K562 (cell line): ENCODE results near the gene MRPL38.

Experiments
- ARID3A ChIP-seq: IDR thresholded peaks from 2 replicates; pipeline ENCODE4 v1.6.1; 2012; ENCODE audit warnings: low read depth, low read length, improper control_type of control experiment, borderline replicate concordance
- CEBPG ChIP-seq, 3 experiments: fragments of 200-800 bp in 1 of 3; sonication (Bioruptor generic) in 1 of 3; sonication (generic) in 1 of 3; formaldehyde crosslinking in 1 of 3; IDR thresholded peaks in 2 of 3; conservative IDR thresholded peaks in 1 of 3; 2 replicates each; pipeline versions ENCODE4 v1.6.1 to v1.8.0; 2016 to 2022; ENCODE audit warnings: missing compliant biosample characterization in 2 of 3, missing genetic modification characterization in 2 of 3, mild to moderate bottlenecking in 1 of 3, missing genetic modification reagents in 1 of 3
- CTCF ChIP-seq, 3 experiments: IDR thresholded peaks in 2 of 3; conservative IDR thresholded peaks in 1 of 3; 2 replicates each; pipeline ENCODE4 v1.5.1; 2011 to 2012; ENCODE audit warnings: low read length in 3 of 3, mild to moderate bottlenecking in 3 of 3, control low read depth in 2 of 3, improper control_type of control experiment in 1 of 3, inconsistent platforms in 1 of 3, low read depth in 1 of 3, mixed read lengths in 1 of 3, moderate library complexity in 1 of 3; ENCODE audit not compliant: insufficient read depth in 2 of 3
- ETV6 ChIP-seq, 3 experiments: fragments of 150-350 bp in 1 of 3; sonication (generic) in 1 of 3; formaldehyde crosslinking in 1 of 3; IDR thresholded peaks; 2 replicates each; pipeline versions ENCODE4 v1.6.1 to v1.8.0; 2014 to 2022; ENCODE audit warnings: borderline replicate concordance in 2 of 3, low read depth in 2 of 3, antibody characterized with exemption in 1 of 3, low read length in 1 of 3, mild to moderate bottlenecking in 1 of 3, missing genetic modification reagents in 1 of 3
- NFRKB ChIP-seq: fragments of 450-650 bp; IDR thresholded peaks from 2 replicates; pipeline ENCODE4 v1.6.1; 2016; ENCODE audit warnings: low read depth
- RAD21 ChIP-seq, 2 experiments: fragments of 250-450 bp in 1 of 2; fragments of 450-650 bp in 1 of 2; sonication (Bioruptor Pico) in 1 of 2; formaldehyde crosslinking in 1 of 2; IDR thresholded peaks in 1 of 2; conservative IDR thresholded peaks in 1 of 2; 2 replicates each; pipeline versions ENCODE4 v1.4.0 to v1.8.0; 2020 to 2022; ENCODE audit warnings: mild to moderate bottlenecking in 2 of 2, moderate library complexity in 1 of 2
- SIRT6 ChIP-seq: IDR thresholded peaks from one replicate; pipeline ENCODE4 v1.6.1; 2012; ENCODE audit warnings: low read depth, mild to moderate bottlenecking, control low read depth, inconsistent platforms, low read length, moderate library complexity
- SMAD3 ChIP-seq: fragments of 450-650 bp; formaldehyde crosslinking; conservative IDR thresholded peaks from 2 replicates; pipeline ENCODE4 v1.4.0; 2020; ENCODE audit warnings: mild to moderate bottlenecking
- ZKSCAN1 ChIP-seq: fragments of 150-350 bp; IDR thresholded peaks from 2 replicates; pipeline ENCODE4 v1.6.1; 2016; ENCODE audit warnings: low read depth, low read length
- ZNF23 ChIP-seq: fragments of 250-450 bp; sonication (Bioruptor Pico); IDR thresholded peaks from 2 replicates; pipeline ENCODE4 v1.4.0; 2020; ENCODE audit warnings: mild to moderate bottlenecking
- ZNF253 ChIP-seq: fragments of 250-450 bp; sonication (Bioruptor Pico); conservative IDR thresholded peaks from 2 replicates; pipeline ENCODE4 v1.6.1; 2021; ENCODE audit warnings: mild to moderate bottlenecking

DNA sequence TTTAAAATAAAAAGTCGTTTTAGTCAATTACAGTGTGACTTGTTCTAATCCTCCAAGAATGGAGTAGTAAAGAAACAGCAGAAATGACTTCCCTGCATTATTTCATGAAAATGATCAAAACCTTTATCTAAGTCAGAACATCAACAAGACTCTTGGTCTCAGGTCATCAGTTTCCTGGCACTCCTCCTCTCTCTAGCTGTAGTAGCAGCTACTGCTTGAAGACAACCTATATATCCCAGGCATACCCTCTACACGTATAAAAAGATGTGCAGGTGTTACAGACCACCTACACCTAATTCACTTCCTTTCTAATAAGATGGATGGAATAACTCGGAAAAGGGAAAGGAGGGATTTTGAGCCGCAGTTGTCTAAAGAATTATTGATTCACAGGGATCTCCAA is 37.8 kb upstream of the MRPL38 start:
- no peak for TF ChIP-seq SMAD3 (CRISPR knock-in tag)
- TF ChIP-seq SIRT6, result no peak
- no peak for TF ChIP-seq ETV6 (IDR thresholded peaks at IDR 0.05; ENCODE audit: borderline replicate concordance in 1 of 2, low read depth in 2 of 2, low read length in 1 of 2)
- TF ChIP-seq ETV6 (CRISPR knock-in tag; IDR thresholded peaks at IDR 0.05; ENCODE audit: borderline replicate concordance), result no peak
- no peak for TF ChIP-seq CEBPG (CRISPR knock-in tag; IDR thresholded peaks at IDR 0.05)
- TF ChIP-seq CEBPG (tag; conservative IDR thresholded peaks at IDR 0.05 in 1 of 2, IDR thresholded peaks at IDR 0.05 in 1 of 2), result no peak
- TF ChIP-seq RAD21 (CRISPR knock-in tag; conservative IDR thresholded peaks at IDR 0.05 in 1 of 2, IDR thresholded peaks at IDR 0.05 in 1 of 2), result no peak
- no peak for TF ChIP-seq NFRKB
- no peak for TF ChIP-seq ZNF23 (CRISPR knock-in tag)
- no peak for TF ChIP-seq ZNF253 (CRISPR knock-in tag)
- no peak for TF ChIP-seq ARID3A
- TF ChIP-seq CTCF (IDR thresholded peaks at IDR 0.05 in 2 of 3, conservative IDR thresholded peaks at IDR 0.05 in 1 of 3; ENCODE audit: insufficient read depth in 2 of 3, low read depth in 1 of 3, low read length in 3 of 3), result no peak
- TF ChIP-seq ZKSCAN1, result no peak
